Large intestine (tissue), 3 donors: Measurements from ENCODE around the gene IGFL4. TPM values are rescaled to one million over a fixed set of nuclear protein-coding genes. Genes with fewer than 3 reads are reported as not detected.

Experiments
- DNase-seq, 2 donors: peaks; one replicate each; pipeline versions ENCODE4 v3.0.0 to v3.0.0-alpha.2; 2013
- H3K27ac ChIP-seq: one replicate; pipeline ENCODE4 v1.5.1; 2013; ENCODE audit warnings: low read length
- H3K27me3 ChIP-seq: 2 replicates; pipeline ENCODE4 v1.6.1; 2013; ENCODE audit warnings: low read length; ENCODE audit not compliant: control insufficient read depth, insufficient read depth
- H3K36me3 ChIP-seq: 2 replicates; pipeline ENCODE4 v1.6.1; 2013; ENCODE audit warnings: low read length; ENCODE audit not compliant: control insufficient read depth, insufficient read depth
- H3K4me1 ChIP-seq: one replicate; pipeline ENCODE4 v1.6.1; 2013; ENCODE audit warnings: low read length; ENCODE audit not compliant: control insufficient read depth, insufficient read depth
- H3K4me3 ChIP-seq: one replicate; pipeline ENCODE4 v1.5.1; 2013; ENCODE audit warnings: low read length
- H3K9me3 ChIP-seq: one replicate; pipeline ENCODE4 v1.6.1; 2013; ENCODE audit warnings: mild to moderate bottlenecking, low read depth, low read length, moderate library complexity; ENCODE audit not compliant: control insufficient read depth
- WGBS: methylation state at CpG from one replicate; pipeline ENCODE4 v1.1.5; 2013; ENCODE audit warnings: low lambda C conversion rate; ENCODE audit not compliant: insufficient coverage; 5-methylcytosine and 5-hydroxymethylcytosine counted together
- polyA plus RNA-seq: library from polyadenylated mRNA; unstranded; fragments of 120-200 nt; gene quantifications from one replicate; pipeline ENCODE4 v1.2.1, GENCODE V29; 2013

Gene IGFL4
- polyA plus RNA-seq, 1 donor, result 0.36 TPM

- DNase-seq, result peak in 1 of 2 donors; percentile 54
- no peak overlapping the region for H3K4me3 ChIP-seq
- H3K4me1 ChIP-seq, result peaks cover 14% of the 10 kb centered on the region
- H3K36me3 ChIP-seq, result peaks cover 4% of the 10 kb centered on the region
- peaks cover 34% of the 10 kb centered on the region for H3K27me3 ChIP-seq
- WGBS, result no CpG with 5 or more reads among the region's 74 CpGs
- no peak overlapping the region for H3K27ac ChIP-seq
- H3K9me3 ChIP-seq, result no peaks in the 10 kb centered on the region
Observed at GRCh38 chr19:46014941-46015686, 25.7 kb downstream of the IGFL4 start.

GRCh38 chr19:46014534-46014933, 26.3 kb downstream of the IGFL4 start:
- Histone ChIP-seq H3K27ac (no peak overlapping the region), H3K9me3 (no peaks in the 10 kb centered on the region), H3K4me1 (peaks cover 14% of the 10 kb centered on the region), H3K36me3 (peaks cover 4% of the 10 kb centered on the region), H3K4me3 (no peak overlapping the region), H3K27me3 (peaks cover 34% of the 10 kb centered on the region)
- no peak for DNase-seq
- WGBS, result no CpG with 5 or more reads among the region's 8 CpGs

- Histone ChIP-seq H3K27ac (no peak overlapping the region), H3K4me1 (peaks cover 5% of the 10 kb centered on the region), H3K4me3 (no peak overlapping the region), H3K27me3 (peaks cover 18% of the 10 kb centered on the region), H3K36me3 (peaks cover 10% of the 10 kb centered on the region), H3K9me3 (no peaks in the 10 kb centered on the region)
- DNase-seq, result peak in 1 of 2 donors; percentile 45
- WGBS, result 100% methylated on average over 1 of the region's 28 CpGs
Observed at GRCh38 chr19:46009530-46010510, 31.0 kb downstream of the IGFL4 start.

- WGBS, result no CpG with 5 or more reads among the region's 13 CpGs
- H3K4me1 ChIP-seq, result no peaks in the 10 kb centered on the region
Observed at GRCh38 chr19:46006411-46006810, 34.4 kb downstream of the IGFL4 start.

DNA sequence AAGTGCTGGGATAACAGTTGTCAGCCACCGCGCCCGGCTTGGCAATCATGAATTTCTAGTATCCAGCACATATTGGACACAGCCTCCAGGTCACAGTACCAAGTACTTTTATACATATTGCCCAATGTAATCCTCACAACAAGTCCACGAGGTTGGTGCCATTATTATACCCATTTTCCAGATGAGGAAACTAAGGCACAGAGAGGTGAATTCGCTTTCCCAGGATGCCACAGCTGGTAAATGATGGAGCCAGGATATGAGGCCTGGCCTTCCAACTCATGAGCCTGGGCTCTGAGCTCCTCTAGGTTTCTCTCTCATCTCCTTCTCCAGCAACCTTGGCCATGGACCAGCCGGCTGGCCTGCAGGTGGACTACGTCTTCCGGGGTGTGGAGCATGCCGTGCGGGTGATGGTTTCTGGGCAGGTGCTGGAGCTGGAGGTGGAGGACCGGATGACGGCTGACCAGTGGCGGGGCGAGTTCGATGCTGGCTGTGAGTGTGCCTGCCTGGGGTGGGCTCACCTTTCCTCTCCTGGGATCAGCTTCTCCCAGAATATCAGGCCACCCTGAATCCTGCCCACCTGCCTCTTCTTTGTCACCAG, 38.0 kb downstream of the IGFL4 start:
- Histone ChIP-seq H3K27ac (no peak overlapping the region), H3K4me1 (no peaks in the 10 kb centered on the region), H3K36me3 (peaks cover 19% of the 10 kb centered on the region), H3K27me3 (peaks cover 16% of the 10 kb centered on the region), H3K9me3 (no peaks in the 10 kb centered on the region), H3K4me3 (no peak overlapping the region)
- no CpG with 5 or more reads among the region's 15 CpGs for WGBS
- no peak for DNase-seq

More at GRCh38 chr19:46006411-46006810, 34.4 kb downstream of the IGFL4 start:
- no peak for DNase-seq
- H3K27ac ChIP-seq, result no peak overlapping the region
- no peaks in the 10 kb centered on the region for H3K9me3 ChIP-seq
- peaks cover 19% of the 10 kb centered on the region for H3K36me3 ChIP-seq
- no peaks in the 10 kb centered on the region for H3K27me3 ChIP-seq
- no peak overlapping the region for H3K4me3 ChIP-seq

GRCh38 chr19:46000491-46001246, 40.1 kb downstream of the IGFL4 start:
- DNase-seq, result peak in 1 of 2 donors; percentile 44
- WGBS, result no CpG with 5 or more reads among the region's 34 CpGs
- no peak overlapping the region for H3K27ac ChIP-seq
- peaks cover 9% of the 10 kb centered on the region for H3K36me3 ChIP-seq
- peaks cover 16% of the 10 kb centered on the region for H3K27me3 ChIP-seq
- H3K9me3 ChIP-seq, result no peaks in the 10 kb centered on the region
- peak overlapping the region; percentile 11 for H3K4me3 ChIP-seq
- H3K4me1 ChIP-seq, result peaks cover 4% of the 10 kb centered on the region

DNA sequence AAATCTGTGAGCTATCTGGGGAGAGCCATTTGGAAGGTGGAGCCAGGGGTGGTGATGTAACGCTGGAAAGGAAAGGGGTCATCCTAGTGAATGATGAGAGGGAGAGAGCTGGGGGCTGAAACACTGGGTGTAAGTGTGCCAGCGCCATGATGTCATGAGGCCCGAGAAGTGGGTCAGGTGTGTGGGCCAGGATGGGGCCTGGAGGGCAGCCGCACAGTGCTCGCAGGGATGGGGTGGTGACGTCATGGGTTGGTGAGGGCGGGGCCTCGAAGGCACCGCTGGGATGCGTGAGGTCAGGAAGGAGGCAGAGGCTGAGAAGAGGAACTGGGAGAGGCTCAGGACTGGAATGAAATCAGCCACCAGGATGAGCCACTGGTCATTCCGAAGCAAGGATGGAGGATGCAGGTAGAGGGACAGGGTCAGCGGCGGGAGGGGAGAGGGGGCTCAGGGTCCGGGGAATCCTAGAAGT, 41.1 kb downstream of the IGFL4 start:
- no peak overlapping the region for H3K27ac ChIP-seq
- peaks cover 16% of the 10 kb centered on the region for H3K27me3 ChIP-seq
- H3K4me3 ChIP-seq, result no peak overlapping the region
- DNase-seq, result peak in 1 of 2 donors; percentile 35
- WGBS, result 43% methylated on average over 1 of the region's 14 CpGs
- H3K9me3 ChIP-seq, result no peaks in the 10 kb centered on the region
- peaks cover 4% of the 10 kb centered on the region for H3K4me1 ChIP-seq
- H3K36me3 ChIP-seq, result peaks cover 9% of the 10 kb centered on the region

DNA sequence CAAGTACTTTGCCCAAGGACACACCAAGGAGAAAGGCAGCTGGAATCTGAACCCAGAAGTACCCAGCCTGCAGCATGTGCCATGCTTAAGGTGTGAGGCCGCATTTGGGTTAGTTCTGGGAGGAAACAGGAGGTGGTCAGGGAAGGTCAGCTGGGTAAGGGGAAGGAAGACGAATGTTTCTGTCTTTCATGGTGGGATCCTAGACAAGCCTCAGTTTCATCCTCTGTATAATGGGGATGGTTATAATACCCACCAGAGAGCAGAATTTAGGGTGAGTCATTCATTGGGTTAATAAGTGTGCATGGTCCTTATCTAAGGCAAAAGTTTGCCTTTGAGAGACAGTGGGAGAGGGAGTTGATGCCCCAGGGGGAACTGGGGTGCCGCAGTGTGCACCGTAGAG, 42.0 kb downstream of the IGFL4 start:
- H3K4me1 ChIP-seq, result peaks cover 8% of the 10 kb centered on the region
- WGBS, result no CpG with 5 or more reads among the region's 4 CpGs

DNA sequence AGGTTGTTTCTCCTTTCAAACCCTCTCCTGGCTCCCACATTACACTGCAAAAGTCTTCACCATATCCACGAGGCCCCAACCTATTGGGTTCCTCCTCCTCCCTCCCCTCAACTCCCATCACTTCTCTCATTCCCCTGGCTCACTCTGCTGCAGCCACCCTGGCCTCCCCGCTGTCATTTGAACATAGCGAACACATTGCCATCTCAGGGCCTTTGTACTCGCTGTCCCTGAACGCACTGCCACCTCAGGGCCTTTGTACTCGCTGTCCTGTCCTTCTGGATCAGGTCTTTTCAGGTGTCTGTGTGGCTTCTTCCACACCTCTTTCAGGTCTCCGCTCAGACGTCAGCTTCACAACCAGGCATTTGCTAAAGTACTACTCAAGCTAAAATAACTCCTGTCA, 43.9 kb downstream of the IGFL4 start:
- no peak overlapping the region for H3K27ac ChIP-seq
- no peaks in the 10 kb centered on the region for H3K9me3 ChIP-seq
- DNase-seq, result no peak
- peaks cover 16% of the 10 kb centered on the region for H3K27me3 ChIP-seq
- WGBS, result 100% methylated on average over 2 of the region's 8 CpGs
- no peaks in the 10 kb centered on the region for H3K36me3 ChIP-seq
- peaks cover 8% of the 10 kb centered on the region for H3K4me1 ChIP-seq
- H3K4me3 ChIP-seq, result no peak overlapping the region

More for the DNA sequence above, 42.0 kb downstream of the IGFL4 start:
- Histone ChIP-seq H3K9me3 (no peaks in the 10 kb centered on the region), H3K36me3 (peaks cover 9% of the 10 kb centered on the region), H3K4me3 (no peak overlapping the region), H3K27ac (no peak overlapping the region), H3K27me3 (peaks cover 16% of the 10 kb centered on the region)
- no peak for DNase-seq
